HT1080 (cell line): ENCODE measurements around the gene PLAC1. TPM values are rescaled to one million over a fixed set of nuclear protein-coding genes. Genes with fewer than 3 reads are reported as not detected.

ENCODE experiments used
- DNase-seq: peaks from one replicate; pipeline ENCODE4 v3.0.0-alpha.2; 2015; ENCODE audit warnings: low read depth
- total RNA-seq: library from RNA; depleted of rRNA; stranded (reverse); fragments of >200 nt; shearing (Covaris generic); gene quantifications from 2 replicates; pipeline ENCODE4 v1.2.3, GENCODE V29; 2014

The PLAC1 gene
- total RNA-seq, 1 experiment from 2014 or later, result 2.1 TPM

GRCh38 chrX:134671294-134671693, 13.0 kb upstream of the PLAC1 start:
- peak; percentile 70 for DNase-seq

- peak; percentile 90 for DNase-seq
Observed at GRCh38 chrX:134670134-134670924, 12.1 kb upstream of the PLAC1 start.

- DNase-seq, result peak; percentile 90
Observed at GRCh38 chrX:134669378-134670098, 11.3 kb upstream of the PLAC1 start.

- DNase-seq, result no peak
Observed at GRCh38 chrX:134664202-134664601, 5.9 kb upstream of the PLAC1 start.

DNA sequence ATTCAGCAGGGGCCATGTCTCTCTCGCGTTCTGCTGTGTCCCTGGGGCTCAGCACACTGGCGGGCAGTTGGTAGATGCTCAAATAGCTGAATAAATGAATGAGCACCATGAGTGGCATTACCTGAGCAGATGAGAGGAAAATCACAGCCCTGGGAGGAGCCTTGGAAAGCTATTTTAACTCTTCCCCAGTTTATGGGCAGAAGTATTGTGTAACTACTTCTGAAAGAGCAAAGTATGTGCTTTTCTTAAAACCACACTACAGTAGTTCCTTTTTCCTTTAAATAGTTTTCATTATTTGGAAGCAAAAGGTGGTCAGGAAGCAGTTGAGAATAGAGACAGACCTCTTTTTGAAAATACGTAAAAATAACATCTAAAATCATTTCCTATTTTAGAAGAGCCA, 3.0 kb upstream of the PLAC1 start:
- no peak for DNase-seq

DNA sequence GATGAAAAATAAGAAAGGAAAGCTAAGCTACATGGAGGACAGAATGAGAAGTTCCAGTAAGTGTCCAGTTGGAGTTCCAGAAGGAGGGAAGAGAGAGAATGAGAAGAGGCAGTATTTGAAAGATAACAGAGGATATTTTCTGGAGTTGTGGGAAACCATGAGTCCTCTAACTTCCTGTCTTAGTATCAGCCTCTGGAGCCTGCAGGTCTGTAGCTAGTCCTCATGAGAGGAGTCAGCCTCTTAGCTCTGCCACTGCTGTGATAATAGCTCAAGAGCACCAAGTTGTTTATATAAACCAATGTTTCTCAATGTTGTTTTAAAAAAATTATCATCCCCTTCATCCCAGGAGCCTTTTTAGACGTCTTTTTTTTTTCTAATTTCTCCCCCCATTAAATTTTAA, 2.4 kb upstream of the PLAC1 start:
- DNase-seq, result peak; percentile 3

- DNase-seq, result no peak
Observed at GRCh38 chrX:134659761-134660160, 1.5 kb upstream of the PLAC1 start.

GRCh38 chrX:134658760-134659023, 421 bp upstream of the PLAC1 start:
- no peak for DNase-seq

DNA sequence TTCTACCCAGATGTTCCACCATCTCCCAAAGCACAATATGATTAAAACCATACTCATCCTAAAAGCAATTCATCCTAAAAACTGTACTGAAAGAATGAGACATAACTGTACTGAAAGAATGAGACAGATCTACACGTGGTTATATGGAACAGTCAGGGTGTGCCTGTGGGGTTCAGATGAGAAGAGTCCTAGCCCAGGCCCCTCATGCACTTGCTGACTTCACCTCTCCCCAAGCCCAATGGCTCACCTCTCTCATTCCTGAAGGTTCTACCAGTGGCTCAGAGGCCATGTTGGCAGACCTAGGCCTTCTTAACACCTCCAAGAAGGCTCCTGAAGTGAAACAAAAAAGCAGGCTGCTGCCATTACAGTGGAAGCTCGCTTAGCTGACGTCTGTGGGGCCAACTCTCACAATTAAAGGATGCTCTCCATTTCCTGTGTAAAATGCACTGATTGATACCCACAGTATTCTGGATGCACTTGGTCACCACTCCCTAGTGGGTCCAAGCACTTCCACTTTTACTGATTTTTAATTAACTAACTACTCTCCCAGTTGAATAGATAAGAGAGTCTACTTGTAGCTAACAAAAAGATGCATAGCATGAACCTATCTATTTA, 3.8 kb downstream of the PLAC1 start:
- no peak for DNase-seq

- DNase-seq, result no peak
Observed at GRCh38 chrX:134653835-134654234, 4.4 kb downstream of the PLAC1 start.

- no peak for DNase-seq
Observed at GRCh38 chrX:134650701-134651100, 7.6 kb downstream of the PLAC1 start.

DNA sequence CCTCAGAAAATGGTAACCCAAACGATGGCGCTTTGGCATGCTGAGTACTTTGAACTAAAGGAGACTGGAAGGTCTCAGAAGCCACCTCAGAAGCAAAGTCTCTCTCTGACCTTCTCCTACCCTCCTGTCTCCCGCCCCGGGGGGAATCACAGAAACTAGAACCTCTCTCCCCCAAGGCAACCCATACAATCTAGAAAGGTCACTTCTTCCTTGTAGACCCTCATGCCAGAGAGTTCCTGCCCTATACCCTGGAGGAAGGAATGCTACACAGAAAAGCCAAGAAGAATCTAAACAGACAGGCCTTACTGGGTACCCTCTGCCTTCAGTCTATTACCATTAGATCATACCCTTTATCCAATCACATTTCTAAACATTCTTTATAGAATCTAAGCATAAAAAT, 8.5 kb downstream of the PLAC1 start:
- DNase-seq, result no peak

- no peak for DNase-seq
Observed at GRCh38 chrX:134647477-134647877, 10.8 kb downstream of the PLAC1 start.

- no peak for DNase-seq
Observed at GRCh38 chrX:134646691-134647090, 11.6 kb downstream of the PLAC1 start.

- DNase-seq, result no peak
Observed at GRCh38 chrX:134645936-134646543, 12.2 kb downstream of the PLAC1 start.

- peak; percentile 3 for DNase-seq
Observed at GRCh38 chrX:134642386-134642785, 15.9 kb downstream of the PLAC1 start.

DNA sequence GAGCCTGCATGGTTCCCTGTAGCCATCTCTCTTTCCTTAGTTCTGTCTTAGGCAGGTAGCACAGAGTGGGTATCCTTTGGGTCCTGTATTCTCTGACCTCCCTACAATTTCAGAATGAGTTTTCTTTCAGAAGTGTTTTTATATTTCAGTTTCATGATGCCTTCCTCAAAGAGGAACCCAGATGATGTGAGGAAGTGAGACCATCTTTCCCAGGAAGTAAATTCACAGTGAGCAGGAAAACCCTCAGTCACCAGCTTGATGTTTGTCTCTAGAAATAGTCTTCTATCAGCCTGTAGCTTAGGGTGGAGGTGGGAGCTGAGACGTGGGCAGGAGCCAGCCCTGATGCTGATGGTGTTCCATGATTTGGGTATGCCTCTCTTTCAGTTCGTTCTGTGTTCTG, 16.9 kb downstream of the PLAC1 start:
- no peak for DNase-seq

GRCh38 chrX:134640914-134641313, 17.4 kb downstream of the PLAC1 start:
- DNase-seq, result no peak

- no peak for DNase-seq
Observed at GRCh38 chrX:134636851-134637250, 21.4 kb downstream of the PLAC1 start.

- DNase-seq, result no peak
Observed at GRCh38 chrX:134634691-134635090, 23.6 kb downstream of the PLAC1 start.

DNA sequence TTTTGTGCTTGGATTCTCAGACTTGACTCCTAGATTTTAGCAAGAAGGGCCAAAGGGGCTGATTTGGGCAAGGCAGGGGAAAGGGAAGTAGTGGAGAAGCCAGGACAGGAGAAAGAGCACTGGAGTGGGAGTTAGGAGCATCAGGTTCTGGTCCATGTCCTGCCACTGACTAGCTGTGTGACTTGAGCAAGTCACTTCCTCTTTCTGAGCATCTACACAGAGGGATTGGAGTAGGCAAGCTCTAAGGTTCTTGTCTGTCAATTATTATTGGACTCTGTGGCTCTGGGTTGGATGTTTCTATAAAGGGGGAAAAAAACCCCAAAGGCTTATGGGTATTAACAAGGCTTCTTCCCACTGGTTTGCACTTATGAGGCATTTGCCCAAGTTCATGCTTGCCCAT, 24.4 kb downstream of the PLAC1 start:
- DNase-seq, result no peak

- no peak for DNase-seq
Observed at GRCh38 chrX:134633394-134633793, 24.9 kb downstream of the PLAC1 start.
